Suprapubic skin (tissue), 4 donors: ENCODE measurements around the gene ARL14EPL. TPM values are rescaled to one million over a fixed set of nuclear protein-coding genes. Genes with fewer than 3 reads are reported as not detected.
"Not testable (repeated sequence)": the region's sequence is repeated elsewhere in the genome, so short reads cannot be mapped to it uniquely, and the experiment has no call there.

ENCODE experiments used
- DNase-seq, 2 donors: peaks; one replicate each; pipeline ENCODE4 v3.0.0-alpha.2; 2019; ENCODE audit warnings: low spot score in 2 of 2
- H3K27ac ChIP-seq: fragments of 200-600 bp; sonication (generic); one replicate; pipeline ENCODE4 v1.5.1; 2019
- H3K27me3 ChIP-seq: fragments of 200-600 bp; sonication (generic); one replicate; pipeline ENCODE4 v1.5.1; 2019
- H3K36me3 ChIP-seq: fragments of 200-600 bp; sonication (generic); one replicate; pipeline ENCODE4 v1.5.1; 2019
- H3K4me1 ChIP-seq: fragments of 200-600 bp; sonication (generic); one replicate; pipeline ENCODE4 v1.5.1; 2019
- H3K4me3 ChIP-seq: fragments of 200-600 bp; sonication (generic); one replicate; pipeline ENCODE4 v1.5.1; 2019; ENCODE audit warnings: mild to moderate bottlenecking
- H3K9me3 ChIP-seq: fragments of 200-600 bp; sonication (generic); one replicate; pipeline ENCODE4 v1.5.1; 2019
- EP300 ChIP-seq: sonication (generic); formaldehyde crosslinking; IDR thresholded peaks from one replicate; pipeline ENCODE4 v1.6.1; 2017; ENCODE audit warnings: antibody characterized with exemption
- POLR2A ChIP-seq, 2 donors: fragments of 450-650 bp; IDR thresholded peaks; one replicate each; pipeline ENCODE4 v1.6.1; 2017; ENCODE audit warnings: antibody characterized with exemption in 2 of 2, mild to moderate bottlenecking in 2 of 2, moderate library complexity in 2 of 2
- POLR2AphosphoS5 ChIP-seq, 3 donors: sonication (generic); formaldehyde crosslinking; IDR thresholded peaks; one replicate each; pipeline ENCODE4 v1.6.1; 2017; ENCODE audit warnings: antibody characterized with exemption in 3 of 3
- whole genome bisulfite sequencing: methylation state at CpG from one replicate; pipeline ENCODE4 v1.1.5; 2018; 5-methylcytosine and 5-hydroxymethylcytosine counted together
- total RNA-seq, 4 donors: library from RNA; depleted of rRNA; stranded (reverse); fragments of >200 nt; gene quantifications; one replicate each; pipeline ENCODE4 v1.1.0, GENCODE V29; 2016
- TF ChIP-seq, protein P1 (sequence below), 2 donors: fragments of 200-600 bp in 1 of 2; fragments of 450-650 bp in 1 of 2; sonication (generic) in 1 of 2; IDR thresholded peaks; one replicate each; pipeline ENCODE4 v1.5.1; 2016 to 2019; ENCODE audit warnings: antibody characterized with exemption in 2 of 2, mild to moderate bottlenecking in 1 of 2, moderate library complexity in 1 of 2

ARL14EPL gene
- total RNA-seq, 4 donors from 2014 or later, result not detected

DNA sequence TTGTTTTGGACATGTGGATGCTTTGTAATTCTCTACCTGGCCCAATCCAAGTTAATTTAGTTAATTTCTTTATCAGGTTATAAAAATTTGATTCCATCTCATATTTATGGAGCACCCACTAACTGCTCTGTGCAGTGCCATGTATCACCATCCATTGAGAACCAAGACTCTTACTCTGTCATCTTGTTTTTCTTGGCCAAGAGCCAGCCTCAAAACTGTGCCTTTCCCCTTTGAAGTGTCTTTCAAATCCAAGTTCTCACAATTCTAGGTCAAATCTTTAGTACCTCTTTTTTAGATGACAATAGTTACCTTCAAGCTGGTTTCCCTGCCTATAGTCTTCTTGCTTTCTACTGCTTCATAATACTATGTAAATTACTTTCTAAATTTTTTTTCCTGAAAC lies 55.8 kb downstream of the ARL14EPL start:
- H3K36me3 ChIP-seq, result peaks cover 21% of the 10 kb centered on the region
- no peak for DNase-seq
- H3K9me3 ChIP-seq, result no peaks in the 10 kb centered on the region
- H3K27ac ChIP-seq, result no peak overlapping the region
- TF ChIP-seq, protein P1, sequence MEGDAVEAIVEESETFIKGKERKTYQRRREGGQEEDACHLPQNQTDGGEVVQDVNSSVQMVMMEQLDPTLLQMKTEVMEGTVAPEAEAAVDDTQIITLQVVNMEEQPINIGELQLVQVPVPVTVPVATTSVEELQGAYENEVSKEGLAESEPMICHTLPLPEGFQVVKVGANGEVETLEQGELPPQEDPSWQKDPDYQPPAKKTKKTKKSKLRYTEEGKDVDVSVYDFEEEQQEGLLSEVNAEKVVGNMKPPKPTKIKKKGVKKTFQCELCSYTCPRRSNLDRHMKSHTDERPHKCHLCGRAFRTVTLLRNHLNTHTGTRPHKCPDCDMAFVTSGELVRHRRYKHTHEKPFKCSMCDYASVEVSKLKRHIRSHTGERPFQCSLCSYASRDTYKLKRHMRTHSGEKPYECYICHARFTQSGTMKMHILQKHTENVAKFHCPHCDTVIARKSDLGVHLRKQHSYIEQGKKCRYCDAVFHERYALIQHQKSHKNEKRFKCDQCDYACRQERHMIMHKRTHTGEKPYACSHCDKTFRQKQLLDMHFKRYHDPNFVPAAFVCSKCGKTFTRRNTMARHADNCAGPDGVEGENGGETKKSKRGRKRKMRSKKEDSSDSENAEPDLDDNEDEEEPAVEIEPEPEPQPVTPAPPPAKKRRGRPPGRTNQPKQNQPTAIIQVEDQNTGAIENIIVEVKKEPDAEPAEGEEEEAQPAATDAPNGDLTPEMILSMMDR (IDR thresholded peaks at IDR 0.05), result no peak
- TF ChIP-seq EP300, result no peak
- TF ChIP-seq POLR2AphosphoS5 (IDR thresholded peaks at IDR 0.05), result no peak
- TF ChIP-seq POLR2A (IDR thresholded peaks at IDR 0.05), result no peak
- H3K27me3 ChIP-seq, result no peaks in the 10 kb centered on the region
- H3K4me1 ChIP-seq, result peaks cover 20% of the 10 kb centered on the region
- H3K4me3 ChIP-seq, result no peak overlapping the region

GRCh38 chr5:116090302-116090701 lies 58.0 kb downstream of the ARL14EPL start:
- Histone ChIP-seq H3K36me3 (peaks cover 41% of the 10 kb centered on the region), H3K27me3 (no peaks in the 10 kb centered on the region), H3K9me3 (no peaks in the 10 kb centered on the region), H3K27ac (no peak overlapping the region), H3K4me3 (no peak overlapping the region), H3K4me1 (peaks cover 11% of the 10 kb centered on the region)
- WGBS, result 96% methylated on average over 3 of the region's 3 CpGs
- TF ChIP-seq, protein P1 (IDR thresholded peaks at IDR 0.05), result no peak
- no peak for TF ChIP-seq EP300
- TF ChIP-seq POLR2AphosphoS5 (IDR thresholded peaks at IDR 0.05), result no peak
- DNase-seq, result no peak

DNA sequence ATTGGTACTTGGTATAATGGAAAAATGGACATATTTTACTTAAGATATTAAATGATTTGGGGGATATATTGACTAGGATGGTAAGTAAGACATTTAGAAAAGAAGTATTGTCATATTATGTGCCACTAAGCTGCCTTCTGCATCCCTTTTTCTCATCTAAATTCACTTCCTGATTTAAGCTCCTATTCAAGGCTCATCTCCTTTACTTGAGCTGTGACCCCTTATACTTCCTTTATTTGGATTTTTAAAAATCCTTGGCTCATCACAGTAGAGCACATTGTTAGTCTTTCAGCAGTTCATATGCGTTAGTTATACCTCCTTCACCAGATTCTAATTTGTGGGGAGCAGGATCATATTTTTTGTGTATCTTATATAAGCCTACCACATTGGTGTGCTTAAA lies 59.1 kb downstream of the ARL14EPL start:
- Histone ChIP-seq H3K36me3 (peaks cover 42% of the 10 kb centered on the region), H3K4me1 (no peaks in the 10 kb centered on the region), H3K27me3 (no peaks in the 10 kb centered on the region), H3K9me3 (no peaks in the 10 kb centered on the region), H3K4me3 (no peak overlapping the region), H3K27ac (no peak overlapping the region)
- no peak for DNase-seq
- WGBS, result 0% methylated on average over 1 of the region's 1 CpG
- TF ChIP-seq POLR2A (IDR thresholded peaks at IDR 0.05) (no peak), EP300 (no peak), POLR2AphosphoS5 (IDR thresholded peaks at IDR 0.05) (no peak)
- TF ChIP-seq, protein P1 (IDR thresholded peaks at IDR 0.05), result no peak

DNA sequence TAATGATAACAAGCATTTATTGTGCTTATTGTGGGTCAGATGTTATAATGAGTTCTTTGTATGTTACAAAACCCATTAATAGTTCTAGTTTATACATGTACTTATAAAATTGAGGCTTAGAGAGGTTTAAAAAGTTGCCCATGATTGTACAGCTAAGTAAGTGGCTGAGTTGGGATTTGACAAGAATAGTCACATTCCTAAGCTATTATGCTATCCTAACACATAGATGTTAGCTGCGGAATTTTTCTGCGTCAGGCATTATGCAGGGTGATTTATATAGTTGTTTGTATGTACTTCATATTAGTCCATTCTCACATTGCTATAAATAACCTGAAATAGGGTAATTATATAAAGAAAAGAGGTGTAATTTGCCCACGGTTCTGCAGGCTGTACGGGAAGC lies 65.0 kb downstream of the ARL14EPL start:
- peaks cover 35% of the 10 kb centered on the region for H3K36me3 ChIP-seq
- no peaks in the 10 kb centered on the region for H3K4me1 ChIP-seq

DNA sequence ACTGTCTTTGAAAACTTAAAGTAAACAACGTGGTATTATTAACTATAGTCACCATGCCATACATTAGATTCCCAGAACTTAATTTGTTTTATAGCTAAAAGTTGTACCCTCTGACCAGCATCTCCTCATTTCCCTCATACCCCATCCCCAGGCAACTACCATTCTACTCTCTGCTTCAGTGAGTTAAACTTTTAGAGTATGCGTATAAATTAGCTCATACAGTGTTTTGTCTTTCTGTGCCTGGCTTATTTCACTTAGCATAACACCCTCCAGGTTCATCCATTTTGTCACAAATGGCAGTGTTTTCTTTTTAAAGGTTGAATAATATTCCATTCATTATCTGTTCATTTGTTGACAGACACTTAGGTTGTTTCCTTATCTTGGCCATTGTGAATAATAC lies 66.7 kb downstream of the ARL14EPL start:
- DNase-seq, result no peak
- H3K27me3 ChIP-seq, result no peaks in the 10 kb centered on the region
- H3K36me3 ChIP-seq, result peaks cover 18% of the 10 kb centered on the region
- TF ChIP-seq, protein P1 (IDR thresholded peaks at IDR 0.05), result no peak
- TF ChIP-seq POLR2A (IDR thresholded peaks at IDR 0.05) (no peak), POLR2AphosphoS5 (IDR thresholded peaks at IDR 0.05) (no peak), EP300 (no peak)
- no peaks in the 10 kb centered on the region for H3K9me3 ChIP-seq
- H3K4me3 ChIP-seq, result no peak overlapping the region
- WGBS, result 96% methylated on average over 2 of the region's 2 CpGs
- no peak overlapping the region for H3K27ac ChIP-seq
- no peaks in the 10 kb centered on the region for H3K4me1 ChIP-seq

More for the DNA sequence above, 65.0 kb downstream of the ARL14EPL start:
- 79% methylated on average over 4 of the region's 4 CpGs for WGBS
- H3K4me3 ChIP-seq, result no peak overlapping the region
- TF ChIP-seq, protein P1 (IDR thresholded peaks at IDR 0.05), result no peak
- TF ChIP-seq EP300 (no peak), POLR2AphosphoS5 (IDR thresholded peaks at IDR 0.05) (no peak), POLR2A (IDR thresholded peaks at IDR 0.05) (no peak)
- H3K9me3 ChIP-seq, result no peaks in the 10 kb centered on the region
- no peak for DNase-seq
- H3K27me3 ChIP-seq, result no peaks in the 10 kb centered on the region
- H3K27ac ChIP-seq, result no peak overlapping the region

GRCh38 chr5:116104941-116105340 lies 72.7 kb downstream of the ARL14EPL start:
- not testable (repeated sequence) for H3K27ac ChIP-seq, H3K9me3 ChIP-seq, DNase-seq, H3K4me3 ChIP-seq, H3K4me1 ChIP-seq, H3K27me3 ChIP-seq
- peaks cover 15% of the 10 kb centered on the region for H3K36me3 ChIP-seq
- 95% methylated on average over 2 of the region's 2 CpGs for WGBS
